H1 (cell line): ENCODE data around the gene IGF2BP3. TPM values are rescaled to one million over a fixed set of nuclear protein-coding genes. Genes with fewer than 3 reads are reported as not detected.

Experiments used
- CTCF ChIA-PET: fragments of 300-600 bp; sonication (Branson Sonifier 250); formaldehyde crosslinking; loops from one replicate; lab custom pipeline; 2021; ENCODE audit not compliant: partially characterized antibody; lab: Charles Lee
- POLR2A ChIA-PET: fragments of 300-600 bp; sonication (Branson Sonifier 250); formaldehyde crosslinking; loops from one replicate; lab custom pipeline; 2021; ENCODE audit warnings: inconsistent platforms; ENCODE audit not compliant: partially characterized antibody; lab: Charles Lee
- DNase-seq, 2 experiments: peaks; one replicate each; pipeline versions ENCODE4 v3.0.0 to v3.0.0-alpha.2; 2010 to 2022; ENCODE audit warnings: low spot score in 2 of 2, low read depth in 1 of 2, mixed read lengths in 1 of 2
- FAIRE-seq: peaks from 2 replicates; lab custom pipeline; 2011; peaks lifted over from hg19 to GRCh38; lab: Jason Lieb, UNC
- H2AFZ ChIP-seq: 2 replicates; pipeline ENCODE4 v1.8.1; 2012; ENCODE audit warnings: low read length, inconsistent platforms
- H2AK5ac ChIP-seq: 2 replicates; pipeline ENCODE4 v1.6.1; 2013; ENCODE audit warnings: low read depth, low read length
- H2BK120ac ChIP-seq: replicated peaks from 2 replicates; pipeline ENCODE3; 2013; ENCODE audit warnings: low read depth, low read length, inconsistent platforms
- H2BK12ac ChIP-seq: 2 replicates; pipeline ENCODE4 v1.6.1; 2013; ENCODE audit warnings: low read depth, low read length
- H2BK15ac ChIP-seq: 2 replicates; pipeline ENCODE4 v1.6.1; 2013; ENCODE audit warnings: low read length
- H2BK20ac ChIP-seq: 2 replicates; pipeline ENCODE4 v1.6.1; 2013; ENCODE audit warnings: low read length
- H2BK5ac ChIP-seq: 2 replicates; pipeline ENCODE4 v1.6.1; 2013; ENCODE audit warnings: low read depth, low read length
- H3K14ac ChIP-seq: 2 replicates; pipeline ENCODE4 v1.6.1; 2013; ENCODE audit warnings: inconsistent platforms; ENCODE audit not compliant: insufficient read length
- H3K18ac ChIP-seq: 2 replicates; pipeline ENCODE4 v1.6.1; 2013; ENCODE audit warnings: low read length; ENCODE audit errors: extremely low read depth
- H3K23ac ChIP-seq: 2 replicates; pipeline ENCODE4 v1.6.1; 2013; ENCODE audit warnings: inconsistent platforms; ENCODE audit not compliant: insufficient read length
- H3K23me2 ChIP-seq: 2 replicates; pipeline ENCODE4 v1.6.1; 2013; ENCODE audit warnings: low read depth, low read length
- H3K27ac ChIP-seq: 2 replicates; pipeline ENCODE4 v1.6.1; 2011; ENCODE audit warnings: low read depth, low read length, inconsistent platforms
- H3K27me3 ChIP-seq, 4 experiments: replicated peaks in 1 of 4; 1 replicate in 1 of 4; 2 replicates in 3 of 4; pipeline versions ENCODE4 v1.6.1 to v1.8.1; 2011 to 2013; ENCODE audit warnings: low read length in 3 of 4, mild to moderate bottlenecking in 3 of 4, inconsistent platforms in 2 of 4, mixed read lengths in 2 of 4, moderate library complexity in 1 of 4; ENCODE audit not compliant: control insufficient read depth in 3 of 4, insufficient read depth in 3 of 4; ENCODE audit errors: extremely low read depth in 1 of 4
- H3K36me3 ChIP-seq, 4 experiments: 2 replicates each; pipeline versions ENCODE4 v1.6.1 to v1.8.1; 2011 to 2013; ENCODE audit warnings: mild to moderate bottlenecking in 4 of 4, low read length in 3 of 4, moderate library complexity in 2 of 4, control low read depth in 1 of 4, inconsistent platforms in 1 of 4; ENCODE audit not compliant: insufficient read depth in 4 of 4, control insufficient read depth in 2 of 4
- H3K4ac ChIP-seq: replicated peaks from 2 replicates; pipeline ENCODE3; 2013; ENCODE audit warnings: low read length, low read depth, mixed read lengths, inconsistent platforms; ENCODE audit not compliant: insufficient read length
- H3K4me1 ChIP-seq, 4 experiments: replicated peaks in 1 of 4; 1 replicate in 1 of 4; 2 replicates in 3 of 4; pipeline versions ENCODE4 v1.6.1 to v1.8.1; 2011 to 2013; ENCODE audit warnings: low read length in 3 of 4, inconsistent platforms in 2 of 4, mixed read lengths in 1 of 4; ENCODE audit not compliant: insufficient read depth in 4 of 4, control insufficient read depth in 3 of 4
- H3K4me2 ChIP-seq, 2 experiments: 2 replicates each; pipeline versions ENCODE4 v1.6.1 to v1.8.1; 2011 to 2013; ENCODE audit warnings: low read depth in 2 of 2, low read length in 2 of 2, control low read depth in 1 of 2, inconsistent platforms in 1 of 2, mild to moderate bottlenecking in 1 of 2; ENCODE audit not compliant: insufficient read depth in 1 of 2
- H3K4me3 ChIP-seq, 4 experiments: fragments of 200-600, 300-600 bp in 1 of 4; sonication (generic), shearing (Covaris generic), sonication (Bioruptor Twin) in 1 of 4; 2 replicates each; pipeline versions ENCODE4 v1.5.1 to v1.8.1; 2011 to 2016; ENCODE audit warnings: low read length in 4 of 4, low read depth in 3 of 4, control low read depth in 2 of 4, inconsistent platforms in 2 of 4, mild to moderate bottlenecking in 2 of 4, mixed read lengths in 1 of 4, moderate library complexity in 1 of 4; ENCODE audit not compliant: insufficient read depth in 2 of 4; ENCODE audit errors: extremely low read depth in 1 of 4
- H3K56ac ChIP-seq: replicated peaks from 2 replicates; pipeline ENCODE3; 2013; ENCODE audit warnings: low read depth, mild to moderate bottlenecking, mixed read lengths, low read length, inconsistent platforms; ENCODE audit not compliant: insufficient read length
- H3K79me1 ChIP-seq: 2 replicates; pipeline ENCODE4 v1.6.1; 2013; ENCODE audit warnings: low read depth, low read length, control low read depth
- H3K79me2 ChIP-seq, 2 experiments: 2 replicates each; pipeline versions ENCODE4 v1.6.1 to v1.8.1; 2012 to 2013; ENCODE audit warnings: low read length in 2 of 2, mild to moderate bottlenecking in 2 of 2, inconsistent platforms in 1 of 2; ENCODE audit not compliant: insufficient read depth in 2 of 2, control insufficient read depth in 1 of 2
- H3K9ac ChIP-seq, 4 experiments: replicated peaks in 1 of 4; 1 replicate in 1 of 4; 2 replicates in 3 of 4; pipeline versions ENCODE4 v1.6.1 to v1.8.1; 2011 to 2013; ENCODE audit warnings: low read depth in 3 of 4, low read length in 3 of 4, control low read depth in 2 of 4, mild to moderate bottlenecking in 2 of 4, moderate library complexity in 2 of 4, inconsistent platforms in 1 of 4; ENCODE audit errors: extremely low read depth in 1 of 4
- H3K9me3 ChIP-seq, 2 experiments: 2 replicates each; pipeline versions ENCODE4 v1.6.1 to v1.8.1; 2012 to 2013; ENCODE audit warnings: mild to moderate bottlenecking in 2 of 2, moderate library complexity in 2 of 2, control low read depth in 1 of 2, inconsistent platforms in 1 of 2, low read depth in 1 of 2, low read length in 1 of 2, mixed read lengths in 1 of 2; ENCODE audit not compliant: insufficient read depth in 2 of 2
- H4K20me1 ChIP-seq, 2 experiments: replicated peaks in 1 of 2; 2 replicates each; pipeline versions ENCODE3 to v1.8.1; 2011 to 2013; ENCODE audit warnings: inconsistent platforms in 2 of 2, low read length in 2 of 2, mild to moderate bottlenecking in 1 of 2; ENCODE audit not compliant: insufficient read depth in 2 of 2, control insufficient read depth in 1 of 2
- H4K5ac ChIP-seq: 2 replicates; pipeline ENCODE4 v1.6.1; 2013; ENCODE audit warnings: low read length, low read depth, mixed read lengths, inconsistent platforms; ENCODE audit not compliant: insufficient read length
- H4K8ac ChIP-seq: 2 replicates; pipeline ENCODE4 v1.8.0; 2013; ENCODE audit warnings: mild to moderate bottlenecking, moderate library complexity, low read length, inconsistent platforms; ENCODE audit not compliant: insufficient read depth; ENCODE audit errors: extremely low read depth
- H4K91ac ChIP-seq: replicated peaks from 2 replicates; pipeline ENCODE3; 2013; ENCODE audit warnings: low read length, mixed read lengths, inconsistent platforms; ENCODE audit not compliant: insufficient read length
- ATF2 ChIP-seq: IDR thresholded peaks from 2 replicates; pipeline ENCODE4 v1.6.1; 2012; ENCODE audit warnings: low read length, inconsistent platforms
- CBX8 ChIP-seq: fragments of 300-800, 300-1000 bp; sonication (generic); IDR thresholded peaks from 2 replicates; pipeline ENCODE4 v1.7.1; 2016; ENCODE audit warnings: low read depth, low read length, borderline replicate concordance
- CEBPB ChIP-seq: IDR thresholded peaks from 2 replicates; pipeline ENCODE4 v1.6.1; 2012; ENCODE audit warnings: low read depth, low read length
- EGR1 ChIP-seq: IDR thresholded peaks from 2 replicates; pipeline ENCODE4 v1.6.1; 2011; ENCODE audit warnings: low read depth, low read length, borderline replicate concordance
- GTF2F1 ChIP-seq: IDR thresholded peaks from 2 replicates; pipeline ENCODE4 v1.6.1; 2012; ENCODE audit warnings: low read depth, low read length, improper control_type of control experiment, borderline replicate concordance
- HDAC2 ChIP-seq, 2 experiments: fragments of 300-600 bp in 1 of 2; sonication (generic) in 1 of 2; IDR thresholded peaks; 2 replicates each; pipeline ENCODE4 v1.6.1; 2011 to 2012; ENCODE audit warnings: low read depth in 2 of 2, low read length in 2 of 2, mild to moderate bottlenecking in 2 of 2, moderate library complexity in 2 of 2, borderline replicate concordance in 1 of 2, inconsistent platforms in 1 of 2
- KDM4A ChIP-seq: IDR thresholded peaks from one replicate; pipeline ENCODE4 v1.7.1; 2012; ENCODE audit warnings: low read depth, mild to moderate bottlenecking, moderate library complexity, low read length, inconsistent platforms; ENCODE audit not compliant: severe bottlenecking
- RXRA ChIP-seq: IDR thresholded peaks from 2 replicates; pipeline ENCODE4 v1.6.1; 2011; ENCODE audit warnings: low read depth, mild to moderate bottlenecking, low read length, moderate library complexity; ENCODE audit not compliant: insufficient read depth
- SP2 ChIP-seq: IDR thresholded peaks from 2 replicates; pipeline ENCODE4 v1.6.1; 2012; ENCODE audit warnings: mild to moderate bottlenecking, low read length, inconsistent platforms
- SUZ12 ChIP-seq: fragments of 200-600 bp; sonication (generic); IDR thresholded peaks from 2 replicates; pipeline ENCODE4 v1.6.1; 2012; ENCODE audit warnings: mild to moderate bottlenecking, inconsistent platforms, low read length, moderate library complexity, mixed read lengths
- TAF1 ChIP-seq: IDR thresholded peaks from 2 replicates; pipeline ENCODE4 v1.6.1; 2011; ENCODE audit warnings: mild to moderate bottlenecking, low read depth, low read length
- TEAD4 ChIP-seq: IDR thresholded peaks from 2 replicates; pipeline ENCODE4 v1.6.1; 2012; ENCODE audit warnings: low read depth, low read length, inconsistent platforms, mixed read lengths
- YY1 ChIP-seq: IDR thresholded peaks from 2 replicates; pipeline ENCODE4 v1.6.1; 2011; ENCODE audit warnings: low read depth, mild to moderate bottlenecking, low read length
- WGBS, 2 experiments: shearing (Covaris generic) in 1 of 2; methylation state at CpG; one replicate each; pipeline versions ENCODE4 v1.1.6 to v1.1.7; 2013 to 2015; ENCODE audit warnings: low lambda C conversion rate in 2 of 2, mixed read lengths in 2 of 2, inconsistent platforms in 1 of 2, low coverage in 1 of 2, missing lambda C conversion rate in 1 of 2; ENCODE audit not compliant: insufficient replicate concordance in 2 of 2, insufficient coverage in 1 of 2, insufficient read length in 1 of 2; ENCODE audit errors: extremely low coverage in 1 of 2, missing lambda C conversion rate in 1 of 2; 5-methylcytosine and 5-hydroxymethylcytosine counted together
- polyA plus RNA-seq, 7 experiments: library from polyadenylated mRNA; depleted of rRNA in 3 of 7; stranded (reverse) in 5 of 7; unstranded in 2 of 7; fragments of >200 nt in 5 of 7; fragments of 200-250 nt in 2 of 7; gene quantifications; 1 replicate in 5 of 7; 2 replicates in 1 of 7; 4 replicates in 1 of 7; pipeline versions ENCODE4 v1.2.1 to v1.2.3, GENCODE V29; 2011 to 2013; ENCODE audit warnings: missing spikeins in 2 of 7, mixed read lengths in 2 of 7
- total RNA-seq: library from RNA; stranded (reverse); fragmentation: NEBNext Ultra II Directional; extraction: Animal tissue kit (Norgen Biotek cat#: 25700); gene quantifications from 2 replicates; pipeline ENCODE4 v1.2.1, GENCODE V29; 2021

The IGF2BP3 gene
- total and polyA plus RNA-seq, 2 of the 8 experiments (the other 6 are each of a cell fraction or from before 2014, with no cell fraction given), result 66.3 to 193 TPM

- H2AFZ ChIP-seq, result no peak overlapping the region
- H2AK5ac ChIP-seq, result no peak overlapping the region
- no peak for FAIRE-seq
- no peak for TF ChIP-seq SP2
- TF ChIP-seq KDM4A, result no peak
- no peak for TF ChIP-seq RXRA
- TF ChIP-seq EGR1, result no peak
- no peak for TF ChIP-seq GTF2F1
- no peak for TF ChIP-seq TAF1
- TF ChIP-seq SUZ12, result no peak
- TF ChIP-seq HDAC2 (IDR thresholded peaks at IDR 0.05; ENCODE audit: borderline replicate concordance in 1 of 2, low read depth in 2 of 2, low read length in 2 of 2), result no peak
- no peak for TF ChIP-seq CBX8
- TF ChIP-seq YY1, result no peak
- TF ChIP-seq ATF2, result no peak
- TF ChIP-seq TEAD4, result no peak
- no peak for TF ChIP-seq CEBPB
These were observed 47.9 kb downstream of the IGF2BP3 start for GRCh38 chr7:23422384-23422783.

More at GRCh38 chr7:23422384-23422783, 47.9 kb downstream of the IGF2BP3 start:
- H3K9me3 ChIP-seq, result no peaks in the 10 kb centered on the region
- H4K91ac ChIP-seq, result no peak overlapping the region
- no peak overlapping the region for H3K14ac ChIP-seq
- POLR2A ChIA-PET, result interaction anchor here (0.6 to 1.5 kb wide), 3 partner anchors 39 to 77 kb away, joined by 3 to 4 read pairs (median 4); no protein-coding TSS in a partner anchor
- CTCF ChIA-PET, result no interaction called here
- H4K5ac ChIP-seq, result no peak overlapping the region
- no peak overlapping the region for H2BK120ac ChIP-seq
- no peak overlapping the region for H2BK5ac ChIP-seq
- H3K4ac ChIP-seq, result no peak overlapping the region
- H3K9ac ChIP-seq, result no peak overlapping the region
- H3K79me2 ChIP-seq, result peaks cover 24 to 100% of the 10 kb centered on the region in 2 experiments
- H3K79me1 ChIP-seq, result peaks cover 3% of the 10 kb centered on the region; the same call in 1 of the 2 replicates
- H3K56ac ChIP-seq, result no peak overlapping the region
- H3K4me2 ChIP-seq, result no peak overlapping the region
- no peak overlapping the region for H2BK15ac ChIP-seq
- no peak overlapping the region; the same call in 1 of the 2 replicates for H4K8ac ChIP-seq
- H3K4me1 ChIP-seq, result peaks cover 2 to 17% (median 4%) of the 10 kb centered on the region in 4 experiments; a peak in 3 of 7 replicates
- H3K36me3 ChIP-seq, result peaks cover 0 to 3% (median 0%) of the 10 kb centered on the region in 4 experiments; a peak in 2 of 8 replicates
- peaks cover 19 to 37% of the 10 kb centered on the region in 2 experiments for H4K20me1 ChIP-seq
- H3K27me3 ChIP-seq, result no peaks in the 10 kb centered on the region
- H3K23me2 ChIP-seq, result 0 out of 2 replicates have a peak, but pooled peaks cover 1% of the 10 kb centered on the region
- no peak overlapping the region for H3K27ac ChIP-seq
- 84% methylated on average over 7 of the region's 7 CpGs; no CpG with 5 or more reads in 1 of the 2 experiments for WGBS, 2 experiments
- H3K18ac ChIP-seq, result no peak overlapping the region
- H3K4me3 ChIP-seq, result no peak overlapping the region
- no peak overlapping the region for H2BK20ac ChIP-seq
- no peak for DNase-seq
- H2BK12ac ChIP-seq, result no peak overlapping the region
- no peak overlapping the region for H3K23ac ChIP-seq
